HEK293 (cell line): Measurements from ENCODE around the gene SLC43A1.

Experiments
- CTCF ChIA-PET: fragments of 350-600 bp; formaldehyde crosslinking; extraction: SDS; loops from one replicate; lab custom pipeline; 2021; ENCODE audit warnings: antibody characterized with exemption; lab: Yijun Ruan, JAX
- POLR2A ChIA-PET: fragments of 300-600 bp; formaldehyde crosslinking; extraction: SDS; loops from one replicate; lab custom pipeline; 2020; ENCODE audit warnings: antibody characterized with exemption, inconsistent platforms; lab: Yijun Ruan, JAX
- H3K27ac ChIP-seq: fragments of 200-500 bp; sonication (Bioruptor generic); 2 replicates; pipeline ENCODE4 v1.5.1; 2014; ENCODE audit warnings: low read depth, low read length, control low read depth, inconsistent platforms; ENCODE audit errors: extremely low read depth
- H3K36me3 ChIP-seq, 2 experiments: fragments of 200-500 bp in 1 of 2; sonication (Bioruptor generic) in 1 of 2; 1 replicate in 1 of 2; 2 replicates in 1 of 2; pipeline ENCODE4 v1.5.1; 2014 to 2017; ENCODE audit warnings: inconsistent platforms in 2 of 2, low read length in 2 of 2; ENCODE audit not compliant: control insufficient read depth in 2 of 2, insufficient read depth in 1 of 2
- H3K4me1 ChIP-seq: fragments of 200-500 bp; sonication (Bioruptor generic); 2 replicates; pipeline ENCODE4 v1.5.1; 2014; ENCODE audit warnings: mild to moderate bottlenecking, low read length, inconsistent platforms; ENCODE audit not compliant: control insufficient read depth, insufficient read depth
- H3K4me3 ChIP-seq: 2 replicates; pipeline ENCODE4 v1.5.1; 2011; ENCODE audit warnings: low read depth, mild to moderate bottlenecking, control low read depth, low read length, moderate library complexity
- H3K9me3 ChIP-seq: fragments of 200-500 bp; sonication (Bioruptor generic); 2 replicates; pipeline ENCODE4 v1.5.1; 2014; ENCODE audit warnings: low read depth, low read length, inconsistent platforms; ENCODE audit not compliant: control insufficient read depth, insufficient read depth
- FEZF1 ChIP-seq: fragments of 450-650 bp; formaldehyde crosslinking; IDR thresholded peaks from 2 replicates; pipeline ENCODE4 v1.5.1; 2016; ENCODE audit warnings: missing biosample characterization, missing genetic modification characterization
- GLI2 ChIP-seq: fragments of 450-650 bp; formaldehyde crosslinking; IDR thresholded peaks from 2 replicates; pipeline ENCODE4; 2017; ENCODE audit warnings: missing biosample characterization, missing genetic modification characterization, low read depth, borderline replicate concordance
- MEIS1 ChIP-seq: sonication (generic); formaldehyde crosslinking; IDR thresholded peaks from 2 replicates; pipeline ENCODE4 v1.8.1; 2022; ENCODE audit warnings: missing genetic modification reagents, mild to moderate bottlenecking, borderline replicate concordance
- ZBTB48 ChIP-seq: fragments of 450-650 bp; formaldehyde crosslinking; IDR thresholded peaks from 2 replicates; pipeline ENCODE4 v1.5.1; 2016; ENCODE audit warnings: missing biosample characterization, missing genetic modification characterization
- ZBTB7A ChIP-seq: fragments of 450-650 bp; formaldehyde crosslinking; IDR thresholded peaks from 2 replicates; pipeline ENCODE4 v1.5.1; 2016; ENCODE audit warnings: low read depth, missing biosample characterization, missing genetic modification characterization
- ZNF140 ChIP-seq: fragments of 450-650 bp; formaldehyde crosslinking; IDR thresholded peaks from 2 replicates; pipeline ENCODE4 v1.5.1; 2016; ENCODE audit warnings: missing biosample characterization, missing genetic modification characterization
- ZNF157 ChIP-seq: fragments of 450-650 bp; formaldehyde crosslinking; IDR thresholded peaks from 2 replicates; pipeline ENCODE4 v1.5.1; 2016; ENCODE audit warnings: missing biosample characterization, missing genetic modification characterization
- ZNF354C ChIP-seq: fragments of 450-650 bp; formaldehyde crosslinking; IDR thresholded peaks from 2 replicates; pipeline ENCODE4 v1.5.1; 2016; ENCODE audit warnings: missing biosample characterization, missing genetic modification characterization, low read depth, borderline replicate concordance
- ZNF530 ChIP-seq: fragments of 450-650 bp; formaldehyde crosslinking; IDR thresholded peaks from 2 replicates; pipeline ENCODE4 v1.5.1; 2016; ENCODE audit warnings: low read depth, missing biosample characterization, missing genetic modification characterization
- ZNF596 ChIP-seq: fragments of 450-650 bp; IDR thresholded peaks from 2 replicates; pipeline ENCODE4 v1.5.0; 2018; ENCODE audit warnings: missing biosample characterization, mild to moderate bottlenecking, missing genetic modification characterization, moderate library complexity
- ZNF621 ChIP-seq: fragments of 450-650 bp; formaldehyde crosslinking; IDR thresholded peaks from 2 replicates; pipeline ENCODE4 v1.5.1; 2017; ENCODE audit warnings: missing biosample characterization, missing genetic modification characterization
- ZNF623 ChIP-seq: fragments of 450-650 bp; formaldehyde crosslinking; IDR thresholded peaks from 2 replicates; pipeline ENCODE4 v1.5.1; 2016; ENCODE audit warnings: missing biosample characterization, missing genetic modification characterization
- ZNF747 ChIP-seq: fragments of 450-650 bp; formaldehyde crosslinking; IDR thresholded peaks from 2 replicates; pipeline ENCODE4 v1.5.1; 2016; ENCODE audit warnings: missing biosample characterization, missing genetic modification characterization
- ZNF76 ChIP-seq: fragments of 450-650 bp; formaldehyde crosslinking; IDR thresholded peaks from 2 replicates; pipeline ENCODE4; 2016; ENCODE audit warnings: low read depth, missing biosample characterization, missing genetic modification characterization, borderline replicate concordance
- ZNF785 ChIP-seq: fragments of 450-650 bp; formaldehyde crosslinking; IDR thresholded peaks from 2 replicates; pipeline ENCODE4 v1.5.1; 2016; ENCODE audit warnings: missing biosample characterization, missing genetic modification characterization
- ZNF830 ChIP-seq: fragments of 450-650 bp; IDR thresholded peaks from 2 replicates; pipeline ENCODE4 v1.5.0; 2018; ENCODE audit warnings: missing biosample characterization, missing genetic modification characterization, low read depth, mild to moderate bottlenecking, moderate library complexity
- ZNF837 ChIP-seq: fragments of 450-650 bp; formaldehyde crosslinking; IDR thresholded peaks from 2 replicates; pipeline ENCODE4 v1.5.1; 2016; ENCODE audit warnings: missing biosample characterization, missing genetic modification characterization
- TF ChIP-seq, protein P1 (sequence below): fragments of 450-650 bp; formaldehyde crosslinking; IDR thresholded peaks from 2 replicates; pipeline ENCODE4 v1.5.1; 2016; ENCODE audit warnings: missing biosample characterization, missing genetic modification characterization
- TF ChIP-seq, protein P2 (sequence below): fragments of 450-650 bp; formaldehyde crosslinking; IDR thresholded peaks from 2 replicates; pipeline ENCODE4 v1.5.1; 2016; ENCODE audit warnings: missing biosample characterization, missing genetic modification characterization
- TF ChIP-seq, protein P3 (sequence below): fragments of 450-650 bp; formaldehyde crosslinking; IDR thresholded peaks from 2 replicates; pipeline ENCODE4 v1.5.1; 2016; ENCODE audit warnings: missing biosample characterization, missing genetic modification characterization
- TF ChIP-seq, protein P4 (sequence below): fragments of 450-650 bp; formaldehyde crosslinking; IDR thresholded peaks from 2 replicates; pipeline ENCODE4 v1.5.1; 2016; ENCODE audit warnings: missing biosample characterization, missing genetic modification characterization, low read depth
- TF ChIP-seq, protein P5 (sequence below): fragments of 450-650 bp; formaldehyde crosslinking; IDR thresholded peaks from 2 replicates; pipeline ENCODE4 v1.5.1; 2016; ENCODE audit warnings: missing biosample characterization, missing genetic modification characterization
- TF ChIP-seq, protein P6 (sequence below): fragments of 450-650 bp; formaldehyde crosslinking; IDR thresholded peaks from 2 replicates; pipeline ENCODE4 v1.5.1; 2016; ENCODE audit warnings: missing biosample characterization, missing genetic modification characterization
- TF ChIP-seq, protein P7 (sequence below): fragments of 450-650 bp; formaldehyde crosslinking; IDR thresholded peaks from 2 replicates; pipeline ENCODE4 v1.5.1; 2016; ENCODE audit warnings: missing biosample characterization, missing genetic modification characterization, low read depth

The SLC43A1 gene

DNA sequence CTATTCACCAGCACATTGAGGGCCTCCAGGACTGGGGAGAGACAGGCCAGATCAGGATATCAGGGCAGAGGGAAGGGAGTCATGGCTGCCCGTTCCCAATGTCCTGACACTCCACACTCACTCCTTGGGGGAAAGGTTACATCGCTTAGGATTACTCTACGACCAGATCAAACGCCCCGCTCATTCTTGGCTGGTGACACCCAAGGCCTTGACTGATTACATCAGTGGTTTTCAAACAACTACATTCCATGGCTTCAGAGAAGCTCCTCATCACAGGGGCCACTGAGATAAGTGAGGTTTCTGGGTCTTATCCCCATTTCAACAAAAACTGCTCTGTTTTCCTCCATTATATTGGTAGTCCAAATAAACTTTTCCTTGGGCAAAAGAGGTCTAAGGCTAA lies 37.0 kb upstream of the SLC43A1 start (continued):
- TF ChIP-seq, protein P1, sequence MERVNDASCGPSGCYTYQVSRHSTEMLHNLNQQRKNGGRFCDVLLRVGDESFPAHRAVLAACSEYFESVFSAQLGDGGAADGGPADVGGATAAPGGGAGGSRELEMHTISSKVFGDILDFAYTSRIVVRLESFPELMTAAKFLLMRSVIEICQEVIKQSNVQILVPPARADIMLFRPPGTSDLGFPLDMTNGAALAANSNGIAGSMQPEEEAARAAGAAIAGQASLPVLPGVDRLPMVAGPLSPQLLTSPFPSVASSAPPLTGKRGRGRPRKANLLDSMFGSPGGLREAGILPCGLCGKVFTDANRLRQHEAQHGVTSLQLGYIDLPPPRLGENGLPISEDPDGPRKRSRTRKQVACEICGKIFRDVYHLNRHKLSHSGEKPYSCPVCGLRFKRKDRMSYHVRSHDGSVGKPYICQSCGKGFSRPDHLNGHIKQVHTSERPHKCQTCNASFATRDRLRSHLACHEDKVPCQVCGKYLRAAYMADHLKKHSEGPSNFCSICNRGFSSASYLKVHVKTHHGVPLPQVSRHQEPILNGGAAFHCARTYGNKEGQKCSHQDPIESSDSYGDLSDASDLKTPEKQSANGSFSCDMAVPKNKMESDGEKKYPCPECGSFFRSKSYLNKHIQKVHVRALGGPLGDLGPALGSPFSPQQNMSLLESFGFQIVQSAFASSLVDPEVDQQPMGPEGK (tag by site-specific recombination), result no peak
- TF ChIP-seq ZNF830 (tag by site-specific recombination) (no peak), ZBTB48 (no peak), ZNF621 (no peak), ZNF623 (tag by site-specific recombination) (no peak), ZNF530 (tag by site-specific recombination) (no peak), ZNF76 (tag by site-specific recombination) (no peak), ZNF354C (no peak), ZNF596 (tag by site-specific recombination) (no peak)
- TF ChIP-seq, protein P2, sequence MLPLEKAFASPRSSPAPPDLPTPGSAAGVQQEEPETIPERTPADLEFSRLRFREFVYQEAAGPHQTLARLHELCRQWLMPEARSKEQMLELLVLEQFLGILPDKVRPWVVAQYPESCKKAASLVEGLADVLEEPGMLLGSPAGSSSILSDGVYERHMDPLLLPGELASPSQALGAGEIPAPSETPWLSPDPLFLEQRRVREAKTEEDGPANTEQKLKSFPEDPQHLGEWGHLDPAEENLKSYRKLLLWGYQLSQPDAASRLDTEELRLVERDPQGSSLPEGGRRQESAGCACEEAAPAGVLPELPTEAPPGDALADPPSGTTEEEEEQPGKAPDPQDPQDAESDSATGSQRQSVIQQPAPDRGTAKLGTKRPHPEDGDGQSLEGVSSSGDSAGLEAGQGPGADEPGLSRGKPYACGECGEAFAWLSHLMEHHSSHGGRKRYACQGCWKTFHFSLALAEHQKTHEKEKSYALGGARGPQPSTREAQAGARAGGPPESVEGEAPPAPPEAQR (tag by site-specific recombination), result no peak
- TF ChIP-seq, protein P3, sequence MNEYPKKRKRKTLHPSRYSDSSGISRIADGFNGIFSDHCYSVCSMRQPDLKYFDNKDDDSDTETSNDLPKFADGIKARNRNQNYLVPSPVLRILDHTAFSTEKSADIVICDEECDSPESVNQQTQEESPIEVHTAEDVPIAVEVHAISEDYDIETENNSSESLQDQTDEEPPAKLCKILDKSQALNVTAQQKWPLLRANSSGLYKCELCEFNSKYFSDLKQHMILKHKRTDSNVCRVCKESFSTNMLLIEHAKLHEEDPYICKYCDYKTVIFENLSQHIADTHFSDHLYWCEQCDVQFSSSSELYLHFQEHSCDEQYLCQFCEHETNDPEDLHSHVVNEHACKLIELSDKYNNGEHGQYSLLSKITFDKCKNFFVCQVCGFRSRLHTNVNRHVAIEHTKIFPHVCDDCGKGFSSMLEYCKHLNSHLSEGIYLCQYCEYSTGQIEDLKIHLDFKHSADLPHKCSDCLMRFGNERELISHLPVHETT (tag by site-specific recombination), result no peak

DNA sequence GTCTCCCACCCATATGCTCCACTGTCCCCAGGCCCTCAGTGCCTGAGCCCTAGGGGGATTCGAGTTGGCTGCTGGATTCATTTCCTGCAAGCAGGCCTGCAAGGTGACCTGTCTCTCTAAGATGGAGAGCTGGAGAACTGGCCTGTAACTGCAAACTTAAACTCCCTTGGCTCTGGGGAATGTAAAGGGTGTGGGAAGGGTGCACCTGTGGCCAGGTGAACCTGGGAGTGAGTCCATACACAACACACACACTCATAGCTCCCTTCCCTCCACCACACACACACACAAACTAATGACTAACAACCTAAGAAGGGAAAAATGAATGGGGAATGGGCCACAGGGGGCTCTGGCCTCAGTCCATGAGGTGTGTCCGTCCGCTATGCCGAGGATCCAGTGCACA lies 36.4 kb upstream of the SLC43A1 start:
- Histone ChIP-seq H3K27ac (no peak overlapping the region), H3K4me1 (no peaks in the 10 kb centered on the region), H3K9me3 (no peaks in the 10 kb centered on the region), H3K4me3 (no peak overlapping the region), H3K36me3 (peaks cover 0 to 51% of the 10 kb centered on the region in 2 experiments; a peak in 2 of 3 replicates)
- ChIA-PET POLR2A (no interaction called here), CTCF (interaction anchor here (0.7 to 1.3 kb wide), 4 partner anchors 25 to 304 kb away, joined by 3 to 7 read pairs (median 4); no protein-coding TSS in a partner anchor)
- TF ChIP-seq, protein P4, sequence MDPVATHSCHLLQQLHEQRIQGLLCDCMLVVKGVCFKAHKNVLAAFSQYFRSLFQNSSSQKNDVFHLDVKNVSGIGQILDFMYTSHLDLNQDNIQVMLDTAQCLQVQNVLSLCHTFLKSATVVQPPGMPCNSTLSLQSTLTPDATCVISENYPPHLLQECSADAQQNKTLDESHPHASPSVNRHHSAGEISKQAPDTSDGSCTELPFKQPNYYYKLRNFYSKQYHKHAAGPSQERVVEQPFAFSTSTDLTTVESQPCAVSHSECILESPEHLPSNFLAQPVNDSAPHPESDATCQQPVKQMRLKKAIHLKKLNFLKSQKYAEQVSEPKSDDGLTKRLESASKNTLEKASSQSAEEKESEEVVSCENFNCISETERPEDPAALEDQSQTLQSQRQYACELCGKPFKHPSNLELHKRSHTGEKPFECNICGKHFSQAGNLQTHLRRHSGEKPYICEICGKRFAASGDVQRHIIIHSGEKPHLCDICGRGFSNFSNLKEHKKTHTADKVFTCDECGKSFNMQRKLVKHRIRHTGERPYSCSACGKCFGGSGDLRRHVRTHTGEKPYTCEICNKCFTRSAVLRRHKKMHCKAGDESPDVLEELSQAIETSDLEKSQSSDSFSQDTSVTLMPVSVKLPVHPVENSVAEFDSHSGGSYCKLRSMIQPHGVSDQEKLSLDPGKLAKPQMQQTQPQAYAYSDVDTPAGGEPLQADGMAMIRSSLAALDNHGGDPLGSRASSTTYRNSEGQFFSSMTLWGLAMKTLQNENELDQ (tag by site-specific recombination), result no peak
- TF ChIP-seq ZNF157 (tag by site-specific recombination), result no peak

DNA sequence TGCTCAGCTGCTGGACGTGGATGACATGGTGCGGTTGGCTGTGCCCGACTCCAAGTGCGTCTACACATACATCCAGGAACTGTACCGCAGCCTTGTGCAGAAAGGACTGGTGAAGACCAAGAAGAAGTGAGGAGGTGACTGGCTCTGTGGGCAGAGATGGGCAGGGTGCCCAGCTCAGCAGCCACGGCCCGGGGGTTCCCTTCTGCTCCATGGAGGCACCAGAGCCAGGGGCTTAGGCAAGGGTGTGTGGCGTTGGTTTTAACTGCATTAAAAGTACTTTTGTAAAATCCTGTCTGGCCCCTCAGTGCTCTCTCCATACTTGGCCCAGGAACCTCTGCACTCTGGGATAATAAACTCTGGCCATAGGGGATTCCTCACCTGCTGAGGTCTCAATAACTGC lies 34.5 kb upstream of the SLC43A1 start:
- CTCF ChIA-PET, result interaction anchor here (1.2 kb wide), 2 partner anchors 14 to 199 kb away, joined by 3 read pairs; no protein-coding TSS in a partner anchor
- peaks cover 0 to 46% of the 10 kb centered on the region in 2 experiments; a peak in 1 of 3 replicates for H3K36me3 ChIP-seq
- POLR2A ChIA-PET, result no interaction called here
- H3K4me1 ChIP-seq, result no peaks in the 10 kb centered on the region
- no peaks in the 10 kb centered on the region for H3K9me3 ChIP-seq
- H3K4me3 ChIP-seq, result no peak overlapping the region
- H3K27ac ChIP-seq, result no peak overlapping the region
- TF ChIP-seq ZNF747 (no peak), ZBTB7A (tag by site-specific recombination) (no peak), FEZF1 (tag by site-specific recombination) (no peak), ZNF837 (tag by site-specific recombination) (no peak), GLI2 (no peak), MEIS1 (CRISPR knock-in tag) (no peak), ZNF140 (tag by site-specific recombination) (no peak), ZNF785 (tag by site-specific recombination) (no peak)
- TF ChIP-seq, protein P5, sequence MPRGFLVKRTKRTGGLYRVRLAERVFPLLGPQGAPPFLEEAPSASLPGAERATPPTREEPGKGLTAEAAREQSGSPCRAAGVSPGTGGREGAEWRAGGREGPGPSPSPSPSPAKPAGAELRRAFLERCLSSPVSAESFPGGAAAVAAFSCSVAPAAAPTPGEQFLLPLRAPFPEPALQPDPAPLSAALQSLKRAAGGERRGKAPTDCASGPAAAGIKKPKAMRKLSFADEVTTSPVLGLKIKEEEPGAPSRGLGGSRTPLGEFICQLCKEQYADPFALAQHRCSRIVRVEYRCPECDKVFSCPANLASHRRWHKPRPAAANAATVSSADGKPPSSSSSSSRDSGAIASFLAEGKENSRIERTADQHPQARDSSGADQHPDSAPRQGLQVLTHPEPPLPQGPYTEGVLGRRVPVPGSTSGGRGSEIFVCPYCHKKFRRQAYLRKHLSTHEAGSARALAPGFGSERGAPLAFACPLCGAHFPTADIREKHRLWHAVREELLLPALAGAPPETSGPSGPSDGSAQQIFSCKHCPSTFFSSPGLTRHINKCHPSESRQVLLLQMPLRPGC (tag by site-specific recombination), result no peak
- TF ChIP-seq, protein P6, sequence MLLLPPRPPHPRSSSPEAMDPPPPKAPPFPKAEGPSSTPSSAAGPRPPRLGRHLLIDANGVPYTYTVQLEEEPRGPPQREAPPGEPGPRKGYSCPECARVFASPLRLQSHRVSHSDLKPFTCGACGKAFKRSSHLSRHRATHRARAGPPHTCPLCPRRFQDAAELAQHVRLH (tag by site-specific recombination), result no peak
- TF ChIP-seq, protein P7, sequence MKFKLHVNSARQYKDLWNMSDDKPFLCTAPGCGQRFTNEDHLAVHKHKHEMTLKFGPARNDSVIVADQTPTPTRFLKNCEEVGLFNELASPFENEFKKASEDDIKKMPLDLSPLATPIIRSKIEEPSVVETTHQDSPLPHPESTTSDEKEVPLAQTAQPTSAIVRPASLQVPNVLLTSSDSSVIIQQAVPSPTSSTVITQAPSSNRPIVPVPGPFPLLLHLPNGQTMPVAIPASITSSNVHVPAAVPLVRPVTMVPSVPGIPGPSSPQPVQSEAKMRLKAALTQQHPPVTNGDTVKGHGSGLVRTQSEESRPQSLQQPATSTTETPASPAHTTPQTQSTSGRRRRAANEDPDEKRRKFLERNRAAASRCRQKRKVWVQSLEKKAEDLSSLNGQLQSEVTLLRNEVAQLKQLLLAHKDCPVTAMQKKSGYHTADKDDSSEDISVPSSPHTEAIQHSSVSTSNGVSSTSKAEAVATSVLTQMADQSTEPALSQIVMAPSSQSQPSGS, result no peak
